Melanocyte of skin (primary cell): ENCODE results near the gene CUL2. TPM values are rescaled to one million over a fixed set of nuclear protein-coding genes. Genes with fewer than 3 reads are reported as not detected.

Experiments used
- small RNA-seq, 2 donors: library from RNA; depleted of rRNA; stranded (forward); fragments of <200 nt; gene quantifications; one replicate each; pipeline ENCODE3, GENCODE V24; 2012
- total RNA-seq, 2 donors: library from RNA; depleted of rRNA; stranded (reverse); fragments of >200 nt; gene quantifications; 2 replicates each; pipeline ENCODE4 v1.2.3, GENCODE V29; 2012

The CUL2 gene
- total RNA-seq: 10 to 100 TPM; 25.8 to 29.3 TPM

DNA sequence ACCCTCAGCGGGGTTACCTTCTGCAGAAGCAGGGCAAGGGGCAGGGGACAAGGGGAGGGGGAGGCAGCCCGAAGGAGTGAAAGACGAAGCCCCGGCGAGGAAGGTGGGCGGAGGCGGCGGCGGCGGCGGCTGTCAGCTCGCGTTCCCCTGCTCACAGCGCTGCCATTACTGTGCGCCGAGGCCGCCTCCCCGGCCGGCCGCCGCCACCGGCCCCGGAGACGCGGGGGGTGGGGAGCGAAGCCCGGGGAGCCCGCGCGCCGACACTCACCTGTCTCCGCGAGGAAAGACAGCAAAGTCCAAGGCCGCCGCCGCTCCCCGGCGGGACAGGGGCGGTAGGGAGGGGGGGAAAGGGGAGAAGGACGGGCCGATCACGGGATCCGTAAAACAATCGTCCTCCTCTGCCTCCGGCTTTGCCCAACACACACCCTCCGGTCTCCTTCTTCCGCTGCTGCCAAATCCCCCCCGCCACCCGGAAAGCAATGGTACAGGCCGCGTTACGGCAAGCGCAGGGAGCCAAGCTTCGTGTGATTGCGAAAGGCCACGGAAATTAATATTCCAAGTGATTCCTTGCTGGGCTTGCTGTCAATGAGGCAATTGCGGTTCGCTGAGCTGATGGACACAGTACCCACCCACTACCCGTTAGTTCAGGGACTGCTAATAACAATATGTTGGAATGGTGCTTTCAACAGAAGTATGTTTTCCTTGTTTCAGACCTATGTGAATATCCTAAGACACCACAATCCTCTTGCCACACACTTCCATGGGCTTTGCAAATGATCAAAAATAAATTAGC, at the start of gene CUL2:
Gene CUL2, minus strand, starts transcription at position 180 of the 793 bp plus-strand sequence. CDS start 19,024 bp downstream, outside the sequence.

DNA sequence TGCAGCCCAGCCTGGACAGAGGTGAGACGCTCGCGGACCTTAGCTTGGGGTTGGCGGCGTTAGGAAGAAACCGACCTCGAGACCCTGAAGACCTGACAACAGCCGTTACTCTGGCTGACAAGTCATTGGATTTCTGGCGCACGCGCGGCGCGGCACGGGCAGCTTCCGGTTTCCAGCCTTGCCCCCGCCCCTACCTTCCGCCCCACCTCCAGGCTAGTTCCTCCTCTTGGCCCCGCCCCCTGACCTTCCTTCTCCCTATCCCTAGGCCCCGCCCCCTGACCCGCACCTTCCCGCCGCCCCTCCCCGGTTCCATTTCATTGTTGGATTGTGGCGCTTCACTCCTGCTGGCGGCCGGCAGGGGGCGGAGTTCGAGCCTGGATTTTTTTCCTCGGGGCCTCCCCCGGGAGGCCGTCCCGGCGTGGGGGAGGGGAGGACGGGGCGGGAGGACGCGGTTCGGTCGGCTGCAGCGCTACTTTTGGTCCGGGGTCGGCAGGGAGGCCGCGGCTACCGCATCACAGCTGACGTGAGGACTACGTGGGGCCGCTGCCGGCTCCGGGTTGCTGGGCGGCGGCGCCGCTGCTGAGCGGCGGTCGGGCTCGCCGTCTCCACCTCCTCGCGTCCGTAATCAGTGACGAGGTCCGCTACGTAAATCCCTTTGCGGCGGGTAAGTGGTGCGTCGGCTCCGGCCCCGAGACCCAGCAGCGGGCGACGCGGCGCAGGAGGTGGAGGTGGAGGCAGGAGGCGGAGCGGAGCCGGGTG, 36.6 kb upstream of the CUL2 start, which contains the start of gene CREM:
Gene CREM, plus strand, starts transcription at position 317 of the 759 bp plus-strand sequence. CDS start 10,990 bp downstream, outside the sequence.

Small RNA genes within 50 kb of the gene (small RNA-seq; reads per million reads assigned to genes)
- gene MIR3611 (2.4 to 6.8 reads per million in 2 donors), gene RNU7-77P (0 reads per million in 2 donors)

Other genes with a start within 250 kb of the CUL2 start
- 100 to 1,000 TPM in 1 of 2 donors, 10 to 100 TPM in 1; 74.3 to 147 TPM for gene CREM, start 36.5 kb upstream of the CUL2 start, total RNA-seq
- 10 to 100 TPM; 22.4 to 24.3 TPM for gene CCNY, start 246.2 kb upstream of the CUL2 start, total RNA-seq